Activated T-helper 1 cell treated with anti-CD3 and anti-CD28 coated beads, Interleukin-2, amount 50 U/mL, for 16 hours (primary cell): ENCODE measurements around the gene AKR1C3.
"Not testable (repeated sequence)": the region's sequence is repeated elsewhere in the genome, so short reads cannot be mapped to it uniquely, and the experiment has no call there.

Experiments
- DNase-seq, 2 donors: peaks; one replicate each; pipeline ENCODE4 v3.0.0-alpha.2; 2020; ENCODE audit warnings: low read depth in 1 of 2, low spot score in 1 of 2

The AKR1C3 gene

DNA sequence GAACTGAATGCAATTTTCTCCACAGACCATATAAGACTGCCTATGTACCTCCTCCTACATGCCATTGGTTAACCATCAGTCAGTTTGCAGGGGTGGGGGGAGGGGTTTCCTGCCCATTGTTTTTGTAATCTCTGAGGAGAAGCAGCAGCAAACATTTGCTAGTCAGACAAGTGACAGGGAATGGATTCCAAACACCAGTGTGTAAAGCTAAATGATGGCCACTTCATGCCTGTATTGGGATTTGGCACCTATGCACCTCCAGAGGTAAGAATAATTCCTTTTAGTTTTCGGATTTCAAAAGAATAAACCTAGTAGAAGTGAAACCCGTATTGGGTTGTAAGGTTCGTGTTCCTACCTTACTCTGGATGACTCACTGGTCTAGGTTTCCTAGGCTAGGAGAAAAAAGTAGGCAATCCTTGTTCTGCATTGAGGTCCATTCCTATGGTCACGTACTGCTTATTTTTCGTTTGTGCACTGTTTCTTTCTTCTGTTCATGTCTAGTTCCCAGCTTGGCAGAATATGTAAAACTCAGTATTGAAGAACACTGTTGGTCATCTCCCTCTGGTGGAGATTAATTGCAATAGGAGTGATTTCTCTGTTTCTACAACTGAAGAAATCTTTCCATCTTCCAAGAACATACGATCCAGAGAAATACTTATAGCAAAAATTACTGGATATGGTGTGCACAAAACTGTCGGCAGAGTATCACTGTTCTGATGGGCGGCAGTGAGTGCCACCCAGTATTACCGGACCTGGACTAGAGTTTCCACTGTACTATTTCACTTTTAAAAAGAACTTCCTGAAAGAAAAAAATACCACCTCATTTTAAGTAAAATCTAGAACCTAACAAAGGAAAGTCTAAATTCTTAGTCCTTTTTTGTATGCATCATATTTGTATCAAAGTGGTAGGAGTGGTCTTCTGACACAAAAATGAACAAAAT is at the start of gene AKR1C3:
Gene AKR1C3 (plus strand): TSS at position 150 of the 941 bp plus-strand sequence. CDS start 31 bp downstream, at position 181.
- DNase-seq, result no peak

DNA sequence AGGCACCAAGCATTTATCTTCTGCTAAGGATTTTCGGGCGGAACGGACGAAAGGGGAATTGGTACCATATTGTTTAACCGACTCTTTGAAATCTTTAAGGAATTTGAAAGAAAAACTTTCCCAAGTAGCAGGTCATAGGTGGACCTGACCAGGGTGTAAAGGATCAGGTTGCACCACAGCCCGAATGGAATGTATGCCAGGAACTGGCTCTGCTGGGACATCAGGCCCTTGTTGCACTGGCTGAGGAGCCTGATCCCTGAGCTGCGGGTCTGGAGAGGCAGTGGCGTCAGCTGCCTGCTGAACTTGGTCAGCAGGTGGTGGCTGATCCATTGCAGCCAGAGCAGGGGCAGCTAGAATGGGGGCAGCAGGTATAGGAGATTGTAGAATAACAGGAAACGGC is 49.1 kb upstream of the AKR1C3 start:
- no peak for DNase-seq

DNA sequence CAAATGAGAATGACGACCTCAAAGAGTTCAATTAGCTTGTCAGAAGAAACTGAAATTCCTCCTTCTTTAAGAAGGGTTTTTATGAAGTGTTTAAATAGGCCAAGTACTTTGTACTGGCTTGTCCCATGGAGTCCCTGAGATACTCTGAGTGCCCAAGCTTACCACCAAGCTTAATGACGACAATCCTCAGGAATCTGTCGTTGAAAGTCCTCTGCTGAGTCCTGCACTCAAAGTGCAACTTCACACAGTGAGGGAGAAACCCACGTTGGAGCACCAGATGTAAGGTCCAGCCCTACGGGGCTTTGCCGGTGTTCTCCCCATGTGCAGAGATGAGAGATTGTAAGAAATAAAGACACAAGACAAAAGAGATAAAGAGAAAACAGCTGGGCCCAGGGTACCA is 47.8 kb upstream of the AKR1C3 start:
- no peak for DNase-seq

DNA sequence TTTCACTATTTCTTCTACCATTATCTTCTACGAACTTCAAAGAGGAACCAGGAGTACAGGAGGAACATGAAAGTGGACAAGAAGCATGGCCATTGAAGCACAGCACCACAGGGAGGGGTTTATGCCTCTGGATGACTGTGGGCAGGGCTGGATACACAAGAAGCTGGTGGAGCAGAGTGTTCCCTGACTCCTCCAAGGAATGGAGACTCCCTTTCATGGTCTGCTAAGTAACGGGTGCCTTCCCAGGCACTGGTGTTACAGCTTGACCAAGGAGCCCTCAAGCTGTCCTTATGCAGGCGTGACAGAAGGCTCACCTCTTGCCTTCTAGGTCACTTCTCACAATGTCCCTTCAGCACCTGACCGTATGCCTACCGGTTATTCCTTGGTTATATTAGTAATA is 47.2 kb upstream of the AKR1C3 start:
- DNase-seq, result not testable (repeated sequence)

DNA sequence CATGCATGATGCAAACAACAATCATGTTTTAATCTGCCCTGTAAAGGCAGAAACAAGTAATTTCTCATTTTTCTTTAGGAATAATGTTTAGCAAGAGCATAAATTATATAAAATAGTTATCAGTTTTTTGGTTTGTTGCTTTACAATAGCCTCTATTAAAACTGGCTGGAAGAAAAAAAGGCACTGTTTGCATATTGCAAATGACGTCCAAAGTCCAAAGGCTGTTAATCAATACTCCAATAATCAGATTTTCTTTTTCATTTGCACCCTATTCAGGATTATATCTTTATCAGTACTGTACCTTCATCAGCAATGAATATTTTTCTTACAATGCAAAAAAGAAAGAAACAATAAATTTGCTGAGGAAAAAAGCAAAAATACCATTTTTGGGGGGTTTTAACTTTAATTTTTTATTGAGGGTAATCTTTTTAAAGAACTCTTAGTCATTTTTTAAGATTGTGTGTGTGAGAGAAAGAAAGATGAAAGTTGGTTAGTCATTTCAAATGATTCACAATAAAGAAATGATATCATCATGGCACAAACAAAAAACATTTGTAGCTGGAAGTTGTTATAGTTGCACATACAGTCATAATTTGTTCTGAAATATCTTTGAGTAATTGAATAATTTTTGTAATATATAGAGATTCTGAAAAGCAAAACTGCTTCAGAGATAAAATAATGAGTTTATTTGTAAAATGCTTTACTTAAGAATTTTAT is 46.1 kb upstream of the AKR1C3 start:
- no peak for DNase-seq

DNA sequence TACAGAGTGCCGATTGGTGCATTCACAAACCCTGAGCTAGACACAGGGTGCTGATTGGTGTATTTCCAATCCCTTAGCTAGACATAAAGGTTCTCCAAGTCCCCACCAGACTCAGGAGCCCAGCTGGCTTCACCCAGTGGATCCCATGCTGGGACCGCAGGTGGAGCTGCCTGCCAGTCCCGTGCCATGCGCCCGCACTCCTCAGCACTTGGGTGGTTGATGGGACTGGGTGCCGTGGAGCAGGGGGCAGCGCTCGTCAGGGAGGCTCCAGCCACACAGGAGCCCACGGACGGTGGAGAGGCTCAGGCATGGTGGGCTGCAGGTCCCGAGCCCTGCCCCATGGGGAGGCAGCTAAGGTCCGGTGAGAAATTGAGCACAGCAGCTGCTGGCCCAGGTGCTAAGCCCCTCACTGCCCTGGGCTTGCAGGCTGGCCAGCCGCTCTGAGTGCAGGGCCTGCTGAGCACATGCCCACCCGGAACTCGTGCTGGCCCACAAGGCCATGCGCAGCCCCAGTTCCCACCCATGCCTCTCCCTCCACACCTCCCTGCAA is 41.2 kb upstream of the AKR1C3 start:
- not testable (repeated sequence) for DNase-seq

DNA sequence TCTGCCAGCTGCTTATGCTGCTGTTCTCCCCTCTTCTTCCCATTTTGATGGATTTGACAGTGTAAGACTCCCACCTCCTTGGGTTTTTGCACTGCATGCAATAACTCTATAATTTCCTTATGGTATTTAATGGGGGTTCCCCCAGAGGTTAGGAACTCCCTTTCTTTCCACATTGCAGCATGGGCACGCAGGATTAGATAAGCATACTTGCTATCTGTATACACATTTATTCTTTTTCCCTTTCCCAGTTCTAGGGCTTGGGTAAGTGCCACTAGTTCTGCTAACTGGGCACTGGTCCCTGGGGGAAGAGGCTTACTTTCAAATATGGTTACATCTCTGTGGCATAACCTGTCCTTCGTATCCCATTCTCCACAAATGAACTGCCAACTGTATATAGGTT is 39.4 kb upstream of the AKR1C3 start:
- not testable (repeated sequence) for DNase-seq

DNA sequence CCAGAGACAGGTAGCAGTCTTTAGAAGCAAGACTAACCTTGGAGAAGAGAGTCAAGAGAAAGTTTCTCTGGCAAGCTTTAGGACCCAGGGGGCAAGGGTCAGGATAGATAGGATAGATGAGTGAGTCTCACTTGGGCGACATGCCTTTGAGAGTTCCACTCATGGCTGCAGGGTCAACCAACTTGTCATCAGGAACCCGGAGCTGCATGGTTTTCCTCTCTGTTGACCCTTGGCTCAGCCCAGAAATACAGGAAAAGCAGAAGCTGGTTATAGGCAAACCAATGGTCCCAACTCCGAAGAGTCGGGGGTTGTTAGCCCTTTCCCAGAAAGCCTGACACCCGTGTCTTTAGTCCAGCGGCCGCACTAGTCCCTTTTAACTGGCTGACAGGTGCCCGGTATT is 34.9 kb upstream of the AKR1C3 start:
- DNase-seq, result not testable (repeated sequence)

DNA sequence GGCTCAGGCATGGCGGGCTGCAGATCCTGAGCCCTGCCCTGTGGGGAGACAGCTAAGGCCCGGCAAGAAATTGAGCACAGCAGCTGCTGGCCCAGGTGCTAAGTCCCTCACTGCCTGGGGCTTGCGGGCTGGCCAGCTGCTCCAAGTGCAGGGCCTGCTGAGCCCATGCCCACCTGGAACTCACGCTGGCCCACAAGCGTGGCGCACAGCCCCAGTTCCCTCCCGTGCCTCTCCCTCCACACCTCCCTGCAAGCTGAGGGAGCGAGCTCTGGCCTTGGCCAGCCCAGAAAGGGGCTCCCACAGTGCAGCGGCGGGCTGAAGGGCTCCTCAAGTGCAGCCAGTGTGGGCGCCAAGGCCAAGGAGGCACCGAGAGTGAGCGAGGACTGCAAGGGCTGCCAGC is 33.4 kb upstream of the AKR1C3 start:
- not testable (repeated sequence) for DNase-seq

DNA sequence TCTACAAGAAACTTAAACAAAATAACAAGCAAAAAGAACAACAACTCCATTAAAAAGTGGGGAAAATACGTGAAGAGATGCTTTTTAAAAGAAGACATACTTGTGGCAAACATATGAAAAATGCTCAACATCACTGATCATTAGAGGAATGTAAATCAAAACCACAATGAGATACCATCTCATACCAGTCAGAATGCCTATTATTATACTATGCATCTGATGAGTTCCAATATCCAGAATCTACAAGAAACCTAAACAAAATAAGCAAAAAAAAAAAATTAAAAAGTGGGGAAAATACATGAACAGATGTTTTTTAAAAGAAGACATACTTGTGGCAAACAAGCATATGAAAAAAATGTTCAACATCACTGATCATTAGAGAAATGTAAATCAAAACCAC is 29.6 kb upstream of the AKR1C3 start:
- no peak for DNase-seq

DNA sequence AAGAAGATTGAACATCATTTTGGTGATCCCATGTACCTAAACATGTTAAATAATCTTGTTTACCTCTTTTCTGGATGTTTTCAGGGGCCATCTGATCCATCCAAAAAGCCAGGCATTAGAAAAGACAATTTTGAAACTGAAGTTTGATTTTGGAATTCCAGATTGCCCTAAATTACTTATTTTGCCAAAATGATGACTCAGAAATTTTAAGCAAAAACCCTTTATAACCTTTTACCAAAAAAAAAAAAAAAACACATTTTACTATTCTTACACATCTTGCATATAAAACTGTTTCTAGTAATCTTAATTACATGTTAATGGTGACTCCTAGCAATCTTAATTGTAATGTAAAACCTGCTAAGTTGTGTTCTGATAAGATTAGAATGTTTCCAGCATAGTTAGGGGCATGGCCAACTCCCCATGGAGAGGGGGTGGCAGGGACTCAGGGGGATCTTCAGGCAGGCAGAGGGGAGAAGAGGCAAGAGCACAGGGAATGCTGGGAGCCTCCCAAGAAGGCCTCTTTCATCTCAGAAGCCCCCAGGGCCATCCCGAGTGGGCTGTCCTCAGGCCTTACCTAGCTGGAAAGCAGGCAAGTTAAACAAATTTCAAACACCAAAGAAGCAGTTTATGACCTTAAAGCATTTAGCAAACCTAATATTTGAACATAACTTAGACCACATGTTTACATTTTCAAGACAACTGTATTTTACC is 25.8 kb upstream of the AKR1C3 start:
- no peak for DNase-seq

DNA sequence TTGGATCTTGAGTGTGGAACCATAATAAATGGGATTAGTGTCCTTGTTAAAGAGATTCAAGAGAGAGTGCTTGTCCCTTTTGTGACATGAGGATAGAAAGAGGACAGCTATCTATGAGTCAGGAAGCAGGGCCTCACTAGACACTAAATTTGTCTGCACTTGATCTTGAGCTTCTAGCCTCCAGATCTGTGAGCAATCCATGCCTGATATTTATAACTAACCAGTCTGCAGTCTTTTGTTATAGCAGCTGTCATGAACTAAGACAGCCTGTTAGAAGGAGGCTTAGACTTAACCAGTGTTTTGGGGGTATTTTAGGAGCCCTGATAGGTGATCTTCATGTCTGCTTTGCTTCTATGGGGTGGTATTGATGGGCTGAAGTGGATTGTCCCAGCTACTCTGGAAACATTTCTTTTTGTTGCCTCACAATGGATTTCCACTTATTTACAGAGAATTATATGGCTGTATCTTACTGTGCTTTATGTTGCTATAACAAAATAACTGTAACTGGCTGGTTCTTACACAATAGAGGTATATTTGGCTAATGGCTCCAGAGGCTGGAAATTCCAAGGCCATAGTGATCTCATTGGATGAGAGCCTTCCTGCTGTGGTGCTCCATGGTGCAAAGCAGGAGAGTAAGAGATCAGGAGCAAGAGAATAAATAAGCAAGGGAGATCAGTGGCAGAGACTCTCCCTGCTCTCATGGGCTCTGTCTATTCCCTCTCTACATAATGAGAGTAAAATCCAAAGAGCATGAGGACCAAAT is 23.4 kb upstream of the AKR1C3 start:
- DNase-seq, result no peak

DNA sequence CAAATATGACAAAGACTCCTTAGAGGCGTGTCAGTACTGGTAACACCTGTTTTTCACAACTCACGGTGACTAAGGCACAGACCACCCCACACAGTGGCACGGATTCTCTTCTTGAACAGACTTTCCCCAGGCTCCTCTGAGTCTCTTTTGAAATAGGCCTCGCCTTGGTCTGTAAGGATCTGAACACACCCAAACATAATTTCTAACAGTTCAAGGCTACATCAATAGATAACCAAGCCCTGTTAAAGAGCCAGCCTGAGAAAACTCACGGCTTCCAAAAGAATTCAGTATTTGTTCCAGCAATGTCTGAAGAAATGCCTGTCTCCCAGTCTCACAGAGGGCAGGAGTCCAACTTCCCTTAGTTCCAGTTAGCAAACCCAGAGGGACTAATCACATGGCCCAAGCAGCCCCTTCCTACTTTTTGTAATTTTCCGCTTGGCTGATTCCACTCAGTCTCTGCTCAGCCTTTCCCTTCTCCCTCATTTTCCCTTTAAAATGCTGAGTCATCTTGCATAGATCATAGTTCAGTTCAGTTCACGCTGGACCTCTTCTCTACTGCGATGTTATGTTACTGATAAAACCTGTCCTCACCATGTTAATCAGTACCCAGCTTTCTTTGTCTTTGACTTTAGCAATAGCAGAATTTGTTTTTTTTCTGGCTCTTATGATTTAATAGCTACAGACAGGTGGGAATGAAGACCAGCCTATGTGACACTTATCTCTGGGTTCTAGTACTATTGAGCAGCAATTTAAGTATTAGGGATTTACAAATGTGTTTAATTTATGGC is 22.6 kb upstream of the AKR1C3 start:
- DNase-seq, result no peak

DNA sequence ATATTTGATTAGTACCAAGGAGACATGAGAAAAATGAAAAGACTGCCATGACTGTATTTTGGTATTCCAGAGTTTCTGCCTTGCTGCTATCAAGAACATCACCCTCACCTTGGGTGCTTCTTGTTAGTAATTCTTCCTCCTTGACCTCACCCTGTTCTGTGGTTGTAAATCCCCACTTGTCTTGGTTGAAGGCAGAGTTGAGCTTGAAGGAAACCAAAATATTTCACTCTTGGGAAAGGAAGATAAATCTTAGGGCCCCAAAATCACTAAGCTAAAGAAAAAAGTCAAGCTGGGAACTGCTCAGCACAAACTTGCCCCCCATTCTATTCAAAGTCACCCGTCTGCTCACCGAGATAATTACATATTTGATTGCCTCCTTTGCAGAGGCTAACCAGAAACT is 20.6 kb upstream of the AKR1C3 start:
- DNase-seq, result no peak

DNA sequence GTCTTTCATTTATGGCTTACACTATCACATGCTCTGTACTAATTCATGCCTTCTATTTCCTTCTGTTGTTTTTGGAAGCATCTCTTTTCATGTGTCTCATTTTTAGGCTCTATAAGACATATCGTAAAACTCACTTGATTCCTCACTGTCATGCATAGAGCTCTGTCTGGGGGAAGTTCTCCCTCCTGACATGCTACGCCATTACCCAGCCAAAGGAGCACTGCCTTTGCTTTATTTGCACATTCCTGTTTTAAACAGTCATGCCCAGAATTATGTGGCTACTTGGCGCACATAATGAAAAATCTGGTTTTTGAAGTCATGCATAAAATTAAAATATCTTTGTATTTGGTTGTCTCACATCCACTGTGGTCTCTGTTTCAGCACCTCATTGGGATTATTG is 17.6 kb upstream of the AKR1C3 start:
- no peak for DNase-seq

DNA sequence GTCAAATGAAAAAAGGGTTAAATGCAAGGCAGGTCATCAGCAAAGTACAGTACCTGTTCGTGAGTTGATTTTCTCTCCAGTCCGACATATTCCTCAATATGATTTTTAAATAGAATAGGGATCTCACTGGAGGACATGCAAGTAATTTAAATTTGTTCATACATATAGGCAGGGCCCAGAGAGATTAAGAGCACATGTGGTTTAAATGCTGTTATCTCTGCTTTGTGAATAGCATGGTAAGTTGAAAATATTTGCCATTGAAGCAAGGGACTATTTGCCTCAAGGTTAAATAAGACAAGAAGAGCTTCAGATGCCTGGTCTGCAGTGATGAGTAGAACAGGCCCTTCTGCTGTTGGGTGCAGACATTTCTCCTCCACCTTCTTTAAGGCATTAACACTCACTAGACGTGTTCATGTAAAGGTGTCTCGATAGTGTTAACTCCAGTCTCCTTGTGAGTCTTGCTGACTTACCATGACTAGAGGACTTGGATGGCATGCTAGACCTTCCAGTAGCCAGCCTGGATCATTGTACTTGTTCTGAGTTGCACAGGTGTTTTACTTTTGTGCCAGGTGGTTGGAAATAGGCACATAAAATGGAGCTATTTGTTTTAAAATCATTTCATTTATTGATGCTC is 15.6 kb upstream of the AKR1C3 start:
- no peak for DNase-seq

DNA sequence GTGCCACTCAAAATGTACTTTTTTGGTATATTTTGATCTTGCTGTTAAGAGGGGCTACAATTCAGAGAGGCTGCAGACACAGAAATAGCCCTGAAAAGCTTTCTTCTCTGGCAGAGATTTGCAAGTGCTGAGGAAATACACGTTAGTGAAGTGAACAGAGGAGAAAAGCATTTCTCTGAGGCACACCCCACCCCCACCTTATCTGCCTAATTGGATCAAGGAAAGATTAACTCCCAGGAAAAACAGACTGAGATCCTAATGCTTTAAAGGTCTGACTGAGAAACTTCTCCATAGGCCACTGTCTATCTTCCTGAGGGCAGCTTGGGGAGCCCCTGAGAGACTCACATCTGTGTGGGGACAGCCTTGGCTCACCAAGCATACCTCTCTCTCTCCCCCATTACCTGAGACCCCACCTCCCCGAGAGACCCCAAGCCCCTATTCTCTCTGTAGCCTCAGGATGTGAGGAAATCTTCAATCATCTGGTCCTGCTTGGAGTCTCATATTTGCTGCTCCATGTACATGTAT is 14.8 kb upstream of the AKR1C3 start:
- no peak for DNase-seq

DNA sequence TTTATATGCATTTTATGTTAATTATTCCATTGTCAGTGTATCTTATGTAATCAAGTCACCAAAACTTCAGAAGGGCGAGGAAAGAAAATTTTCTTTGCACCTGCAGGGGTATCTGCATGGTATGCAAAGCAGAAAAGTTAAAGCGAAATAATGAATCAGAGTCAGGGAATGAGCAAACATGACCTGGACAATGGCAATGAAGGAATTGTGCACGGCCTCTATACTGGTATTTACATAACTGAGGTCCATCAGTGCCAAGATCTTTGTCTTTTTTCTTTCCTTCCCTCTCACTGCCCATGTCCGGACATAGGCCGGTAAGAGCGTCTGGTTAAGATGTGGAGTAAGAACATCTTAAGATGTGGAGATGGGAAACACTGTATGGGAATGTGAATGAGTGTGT is 14.4 kb upstream of the AKR1C3 start:
- DNase-seq, result no peak

DNA sequence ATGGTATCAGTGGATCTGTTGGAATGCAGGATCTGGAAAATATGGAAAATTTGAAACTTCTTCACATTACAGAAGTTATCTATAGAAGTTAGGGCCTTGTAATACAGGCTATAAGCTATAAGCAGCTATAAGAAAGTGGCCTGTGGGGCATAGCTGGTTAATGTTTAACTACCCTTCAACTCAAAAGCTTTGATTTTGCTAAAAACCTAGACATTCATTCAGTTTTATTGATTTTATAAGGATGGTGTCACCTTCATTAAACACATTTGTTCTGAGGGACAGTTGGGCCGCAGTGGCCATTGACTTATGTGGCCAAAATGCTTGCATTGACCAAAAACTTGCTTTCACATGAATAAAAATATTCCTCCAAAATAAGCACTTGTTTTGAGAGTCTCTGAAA is 13.1 kb upstream of the AKR1C3 start:
- no peak for DNase-seq
